OCI-LY7 (cell line): ENCODE measurements around the gene PRRC2B. TPM values are rescaled to one million over a fixed set of nuclear protein-coding genes. Genes with fewer than 3 reads are reported as not detected.

Experiments
- BruUV-seq: library from RNA; stranded (reverse); fragments of 400-500 nt; replicated peaks from 2 replicates; lab custom pipeline; 2021; lab: Mats Ljungman, UMichigan
- CTCF ChIA-PET: fragments of 300-600 bp; sonication (Branson Sonifier 250); formaldehyde crosslinking; loops from one replicate; lab custom pipeline; 2022; ENCODE audit warnings: antibody characterized with exemption; ENCODE audit not compliant: unreplicated experiment; lab: Charles Lee
- POLR2A ChIA-PET: fragments of 300-600 bp; sonication (Branson Sonifier 250); formaldehyde crosslinking; loops from one replicate; lab custom pipeline; 2022; ENCODE audit warnings: antibody characterized with exemption; lab: Charles Lee
- DNase-seq: peaks from one replicate; pipeline ENCODE4 v3.0.0-alpha.2; 2015; ENCODE audit warnings: low spot score
- H2AFZ ChIP-seq: fragments of 200-600 bp; sonication (generic), shearing (Covaris generic); 2 replicates; pipeline ENCODE4 v1.6.1; 2014; ENCODE audit warnings: mild to moderate bottlenecking, antibody characterized with exemption, low read length, moderate library complexity
- H3K27ac ChIP-seq: fragments of 200-600 bp; sonication (generic); 2 replicates; pipeline ENCODE4 v1.5.1; 2014; ENCODE audit warnings: mixed run types, low read depth, mild to moderate bottlenecking, moderate library complexity, low read length, inconsistent platforms; ENCODE audit not compliant: poor library complexity, severe bottlenecking
- H3K36me3 ChIP-seq: fragments of 200-600 bp; sonication (generic); 2 replicates; pipeline ENCODE4 v1.6.1; 2014; ENCODE audit warnings: mild to moderate bottlenecking, antibody characterized with exemption, low read length, moderate library complexity, mixed read lengths; ENCODE audit not compliant: insufficient read depth
- H3K4me1 ChIP-seq: fragments of 200-600 bp; sonication (generic); 2 replicates; pipeline ENCODE4 v1.5.1; 2014; ENCODE audit warnings: mild to moderate bottlenecking, low read length; ENCODE audit not compliant: insufficient read depth, poor library complexity, severe bottlenecking
- H3K4me2 ChIP-seq: fragments of 200-600 bp; sonication (generic); 2 replicates; pipeline ENCODE4 v1.6.1; 2014; ENCODE audit warnings: mild to moderate bottlenecking, low read length
- H3K4me3 ChIP-seq: fragments of 200-600 bp; sonication (generic); 2 replicates; pipeline ENCODE4 v1.5.1; 2014; ENCODE audit warnings: mild to moderate bottlenecking, low read depth, low read length; ENCODE audit not compliant: poor library complexity, severe bottlenecking
- H3K79me2 ChIP-seq: fragments of 200-600 bp; sonication (generic); 2 replicates; pipeline ENCODE4 v1.6.1; 2016; ENCODE audit warnings: low read depth, mild to moderate bottlenecking, low read length, moderate library complexity, mixed read lengths; ENCODE audit not compliant: insufficient read depth
- H3K9me2 ChIP-seq: fragments of 200-600 bp; sonication (generic); 2 replicates; pipeline ENCODE4 v1.6.1; 2016; ENCODE audit warnings: mild to moderate bottlenecking, low read length, mixed read lengths; ENCODE audit not compliant: insufficient read depth
- H3K9me3 ChIP-seq: fragments of 200-600 bp; sonication (generic); 2 replicates; pipeline ENCODE4 v1.6.1; 2014; ENCODE audit warnings: mild to moderate bottlenecking, mixed run types, low read length, mixed read lengths
- H4K20me1 ChIP-seq: fragments of 200-600 bp; sonication (generic); 2 replicates; pipeline ENCODE4 v1.6.1; 2014; ENCODE audit warnings: mild to moderate bottlenecking, antibody characterized with exemption, low read length, moderate library complexity, mixed read lengths; ENCODE audit not compliant: insufficient read depth
- EZH2phosphoT487 ChIP-seq: fragments of 200-600 bp; sonication (generic); IDR thresholded peaks from 2 replicates; pipeline ENCODE4 v1.6.1; 2018; ENCODE audit warnings: low read depth, borderline replicate concordance, mild to moderate bottlenecking, mixed run types, antibody characterized with exemption, low read length, moderate library complexity, mixed read lengths
- intact Hi-C: fragments of 100-400 bp; cut with micrococcal nuclease; formaldehyde crosslinking; loops from one replicate; pipeline ENCODE4 v1.10.0; 2022; ENCODE audit not compliant: unreplicated experiment
- total RNA-seq, 2 experiments: library from RNA; depleted of rRNA in 1 of 2; stranded (reverse); fragments of >200 nt in 1 of 2; shearing (Covaris generic) in 1 of 2; gene quantifications; 2 replicates each; pipeline ENCODE4 v1.2.3, GENCODE V29; 2014 to 2022
- TF ChIP-seq, protein P1 (sequence below): fragments of 200-600 bp; sonication (generic); conservative IDR thresholded peaks from 2 replicates; pipeline ENCODE4 v1.5.1; 2014; ENCODE audit warnings: mild to moderate bottlenecking, antibody characterized with exemption, low read length, moderate library complexity, mixed read lengths

PRRC2B gene
- total RNA-seq, 2 experiments from 2014 or later = 84.2 to 210 TPM

DNA sequence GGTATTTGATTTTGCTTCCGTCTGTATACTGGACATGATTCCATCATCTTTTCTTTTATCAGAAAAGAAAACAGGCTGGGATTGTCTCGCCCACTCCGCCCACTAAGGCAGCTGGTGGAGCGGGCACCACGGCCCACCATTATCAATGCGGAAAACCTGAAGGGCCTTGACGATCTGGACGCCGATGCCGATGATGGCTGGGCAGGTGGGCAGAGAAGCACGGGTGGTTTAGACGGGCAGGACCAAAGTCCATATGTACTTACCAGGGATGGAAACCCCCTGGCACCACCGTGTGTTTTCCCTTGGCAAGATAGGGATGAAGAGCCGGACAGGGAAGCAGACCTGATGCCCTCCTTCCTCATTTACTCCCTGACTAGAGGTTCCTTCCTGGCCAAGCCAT, 53.7 kb downstream of the PRRC2B start:
- H3K4me2 ChIP-seq = no peak overlapping the region
- ChIA-PET POLR2A (no interaction called here), CTCF (no interaction called here)
- BruUV-seq = no TSS peak
- H4K20me1 ChIP-seq = no peaks in the 10 kb centered on the region
- intact Hi-C loops = no loop called here
- TF ChIP-seq EZH2phosphoT487 = no peak
- TF ChIP-seq, protein P1, sequence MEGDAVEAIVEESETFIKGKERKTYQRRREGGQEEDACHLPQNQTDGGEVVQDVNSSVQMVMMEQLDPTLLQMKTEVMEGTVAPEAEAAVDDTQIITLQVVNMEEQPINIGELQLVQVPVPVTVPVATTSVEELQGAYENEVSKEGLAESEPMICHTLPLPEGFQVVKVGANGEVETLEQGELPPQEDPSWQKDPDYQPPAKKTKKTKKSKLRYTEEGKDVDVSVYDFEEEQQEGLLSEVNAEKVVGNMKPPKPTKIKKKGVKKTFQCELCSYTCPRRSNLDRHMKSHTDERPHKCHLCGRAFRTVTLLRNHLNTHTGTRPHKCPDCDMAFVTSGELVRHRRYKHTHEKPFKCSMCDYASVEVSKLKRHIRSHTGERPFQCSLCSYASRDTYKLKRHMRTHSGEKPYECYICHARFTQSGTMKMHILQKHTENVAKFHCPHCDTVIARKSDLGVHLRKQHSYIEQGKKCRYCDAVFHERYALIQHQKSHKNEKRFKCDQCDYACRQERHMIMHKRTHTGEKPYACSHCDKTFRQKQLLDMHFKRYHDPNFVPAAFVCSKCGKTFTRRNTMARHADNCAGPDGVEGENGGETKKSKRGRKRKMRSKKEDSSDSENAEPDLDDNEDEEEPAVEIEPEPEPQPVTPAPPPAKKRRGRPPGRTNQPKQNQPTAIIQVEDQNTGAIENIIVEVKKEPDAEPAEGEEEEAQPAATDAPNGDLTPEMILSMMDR = no peak
- no peaks in the 10 kb centered on the region for H3K9me3 ChIP-seq
- no peak overlapping the region for H2AFZ ChIP-seq
- H3K9me2 ChIP-seq = no peaks in the 10 kb centered on the region
- H3K27ac ChIP-seq = no peak overlapping the region
- peaks cover 94% of the 10 kb centered on the region for H3K36me3 ChIP-seq
- no peaks in the 10 kb centered on the region for H3K4me1 ChIP-seq
- peaks cover 7% of the 10 kb centered on the region; the same call in 1 of the 2 replicates for H3K79me2 ChIP-seq
- no peak overlapping the region for H3K4me3 ChIP-seq
- DNase-seq = no peak

DNA sequence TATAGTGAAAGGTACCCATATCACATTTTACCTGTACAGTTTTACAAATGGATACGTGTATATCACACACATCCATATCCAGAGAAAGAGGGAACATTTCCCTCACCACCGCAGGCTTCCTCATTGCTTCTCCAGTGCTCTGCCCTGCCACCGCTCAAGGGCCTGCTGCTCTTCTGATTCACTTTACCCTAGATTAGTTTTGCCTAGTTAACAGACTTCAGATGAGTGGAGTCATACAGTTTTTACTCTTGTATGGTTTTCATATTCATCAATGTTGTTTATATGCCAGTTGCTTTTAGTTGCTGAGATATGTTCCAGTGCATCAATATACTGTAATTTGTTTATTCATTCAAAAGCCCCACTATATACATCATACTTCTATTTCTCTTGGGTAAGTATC, 54.9 kb downstream of the PRRC2B start:
- intact Hi-C loops = no loop called here
- no peak overlapping the region for H3K4me3 ChIP-seq
- no TSS peak for BruUV-seq
- no peak overlapping the region for H3K27ac ChIP-seq
- H3K36me3 ChIP-seq = peaks cover 97% of the 10 kb centered on the region
- no peak overlapping the region for H3K4me2 ChIP-seq
- no peak overlapping the region for H2AFZ ChIP-seq
- POLR2A ChIA-PET = interaction anchor here (0.6 kb wide), 1 partner anchor 111 kb away, joined by 8 read pairs; no protein-coding TSS in a partner anchor
- peaks cover 19% of the 10 kb centered on the region; the same call in 1 of the 2 replicates for H3K79me2 ChIP-seq
- no peaks in the 10 kb centered on the region for H3K9me2 ChIP-seq
- H3K9me3 ChIP-seq = no peaks in the 10 kb centered on the region
- H3K4me1 ChIP-seq = no peaks in the 10 kb centered on the region
- TF ChIP-seq, protein P1 = no peak
- no peak for TF ChIP-seq EZH2phosphoT487
- no peak for DNase-seq
- no peaks in the 10 kb centered on the region for H4K20me1 ChIP-seq
- CTCF ChIA-PET = no interaction called here

DNA sequence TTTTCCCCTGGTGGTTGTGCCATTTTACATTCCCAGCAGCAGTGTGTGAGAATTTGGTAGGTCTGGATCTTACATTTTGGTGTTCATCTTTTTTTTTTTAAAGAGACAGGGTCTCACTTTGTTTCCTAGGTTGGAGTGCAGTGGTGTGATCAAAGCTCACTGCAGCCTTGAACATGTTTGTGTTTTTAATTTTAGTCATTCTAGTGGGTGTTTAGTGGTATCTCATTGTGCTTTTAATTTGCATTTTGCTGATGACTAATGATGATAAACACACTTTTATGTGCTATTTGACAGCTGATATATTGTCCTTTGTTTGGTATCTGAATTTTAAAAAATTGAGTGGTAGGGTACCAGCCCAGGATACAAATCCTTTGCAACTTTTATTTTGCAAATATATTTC, 55.4 kb downstream of the PRRC2B start:
- peaks cover 97% of the 10 kb centered on the region for H3K36me3 ChIP-seq
- peaks cover 24% of the 10 kb centered on the region; the same call in 1 of the 2 replicates for H3K79me2 ChIP-seq
- no peaks in the 10 kb centered on the region for H3K4me1 ChIP-seq
- CTCF ChIA-PET = no interaction called here
- DNase-seq = no peak
- no peak overlapping the region for H2AFZ ChIP-seq
- H3K27ac ChIP-seq = no peak overlapping the region
- BruUV-seq = no TSS peak
- no peak overlapping the region for H3K4me3 ChIP-seq
- H3K9me3 ChIP-seq = no peaks in the 10 kb centered on the region
- TF ChIP-seq, protein P1 = no peak
- no peak for TF ChIP-seq EZH2phosphoT487
- H3K9me2 ChIP-seq = no peaks in the 10 kb centered on the region
- intact Hi-C loops = no loop called here
- H3K4me2 ChIP-seq = no peak overlapping the region
- no peaks in the 10 kb centered on the region for H4K20me1 ChIP-seq
- POLR2A ChIA-PET = no interaction called here
